H9 (cell line): Measurements from ENCODE around the gene CCL20. TPM values are rescaled to one million over a fixed set of nuclear protein-coding genes. Genes with fewer than 3 reads are reported as not detected.

Experiments used
- DNase-seq: peaks from one replicate; pipeline ENCODE4 v3.0.0-alpha.2; 2017
- H2AFZ ChIP-seq: one replicate; pipeline ENCODE4 v1.6.1; 2013; ENCODE audit warnings: mild to moderate bottlenecking, low read length, control low read depth, moderate library complexity
- H2AK5ac ChIP-seq: 2 replicates; pipeline ENCODE4 v1.6.1; 2013; ENCODE audit warnings: low read length, control low read depth, mixed read lengths; ENCODE audit not compliant: insufficient read length
- H2BK120ac ChIP-seq: one replicate; pipeline ENCODE4 v1.6.1; 2013; ENCODE audit warnings: low read depth, mild to moderate bottlenecking, low read length, control low read depth, inconsistent platforms; ENCODE audit not compliant: poor library complexity, severe bottlenecking
- H2BK12ac ChIP-seq: 2 replicates; pipeline ENCODE4 v1.6.1; 2013; ENCODE audit warnings: low read length, control low read depth, mixed read lengths, low read depth; ENCODE audit not compliant: insufficient read length
- H2BK15ac ChIP-seq: 2 replicates; pipeline ENCODE4 v1.6.1; 2013; ENCODE audit warnings: low read depth, low read length, control low read depth
- H2BK20ac ChIP-seq: one replicate; pipeline ENCODE4 v1.6.1; 2013; ENCODE audit warnings: low read depth, mild to moderate bottlenecking, low read length, control low read depth, inconsistent platforms; ENCODE audit not compliant: poor library complexity, severe bottlenecking
- H2BK5ac ChIP-seq: 2 replicates; pipeline ENCODE4 v1.6.1; 2013; ENCODE audit warnings: low read length, control low read depth, mixed read lengths; ENCODE audit not compliant: insufficient read length
- H3K14ac ChIP-seq: 2 replicates; pipeline ENCODE4 v1.6.1; 2013; ENCODE audit warnings: low read length, control low read depth; ENCODE audit not compliant: insufficient read depth
- H3K18ac ChIP-seq: 2 replicates; pipeline ENCODE4 v1.6.1; 2013; ENCODE audit warnings: low read depth, mild to moderate bottlenecking, mixed read lengths, low read length, control low read depth; ENCODE audit not compliant: insufficient read length
- H3K23ac ChIP-seq: 2 replicates; pipeline ENCODE4 v1.6.1; 2013; ENCODE audit warnings: low read length, control low read depth, mixed read lengths, low read depth; ENCODE audit not compliant: insufficient read length
- H3K23me2 ChIP-seq: 2 replicates; pipeline ENCODE4 v1.6.1; 2013; ENCODE audit warnings: low read depth, mild to moderate bottlenecking, mixed read lengths, low read length, control low read depth; ENCODE audit not compliant: insufficient read length, poor library complexity, severe bottlenecking
- H3K27ac ChIP-seq: 2 replicates; pipeline ENCODE4 v1.5.1; 2013; ENCODE audit warnings: low read length, control low read depth, mixed read lengths, low read depth; ENCODE audit not compliant: insufficient read length
- H3K27me3 ChIP-seq: 2 replicates; pipeline ENCODE4 v1.6.1; 2013; ENCODE audit warnings: low read length, control low read depth, inconsistent platforms; ENCODE audit not compliant: insufficient read depth
- H3K4ac ChIP-seq: 2 replicates; pipeline ENCODE4 v1.6.1; 2013; ENCODE audit warnings: low read depth, mild to moderate bottlenecking, control low read depth, inconsistent platforms, low read length, moderate library complexity
- H3K4me1 ChIP-seq: 2 replicates; pipeline ENCODE4 v1.6.1; 2013; ENCODE audit warnings: low read length, control low read depth, inconsistent platforms; ENCODE audit not compliant: insufficient read depth
- H3K4me2 ChIP-seq: 2 replicates; pipeline ENCODE4 v1.6.1; 2013; ENCODE audit warnings: low read length, control low read depth, mixed read lengths; ENCODE audit not compliant: insufficient read length, insufficient read depth
- H3K56ac ChIP-seq: 2 replicates; pipeline ENCODE4 v1.6.1; 2013; ENCODE audit warnings: low read depth, mild to moderate bottlenecking, mixed read lengths, low read length, control low read depth; ENCODE audit not compliant: insufficient read length
- H3K79me1 ChIP-seq: 2 replicates; pipeline ENCODE4 v1.6.1; 2013; ENCODE audit warnings: low read depth, mild to moderate bottlenecking, moderate library complexity, low read length, control low read depth, inconsistent platforms; ENCODE audit not compliant: insufficient read depth, poor library complexity, severe bottlenecking
- H3K79me2 ChIP-seq: 2 replicates; pipeline ENCODE4 v1.6.1; 2013; ENCODE audit warnings: low read length, control low read depth, inconsistent platforms; ENCODE audit not compliant: insufficient read depth
- H3K9ac ChIP-seq: 2 replicates; pipeline ENCODE4 v1.6.1; 2013; ENCODE audit warnings: low read length, control low read depth, mixed read lengths; ENCODE audit not compliant: insufficient read length; ENCODE audit errors: extremely low read depth
- H3K9me3 ChIP-seq: one replicate; pipeline ENCODE4 v1.6.1; 2013; ENCODE audit warnings: low read depth, low read length, inconsistent platforms; ENCODE audit not compliant: control insufficient read depth
- H3T11ph ChIP-seq: one replicate; pipeline ENCODE4 v1.6.1; 2013; ENCODE audit warnings: mild to moderate bottlenecking, low read length, control low read depth, inconsistent platforms
- H4K20me1 ChIP-seq: one replicate; pipeline ENCODE4 v1.6.1; 2013; ENCODE audit not compliant: control insufficient read depth, insufficient read length, insufficient read depth
- H4K5ac ChIP-seq: 2 replicates; pipeline ENCODE4 v1.6.1; 2013; ENCODE audit warnings: low read depth, mild to moderate bottlenecking, mixed read lengths, low read length, control low read depth; ENCODE audit not compliant: insufficient read length
- H4K8ac ChIP-seq: replicated peaks from 2 replicates; pipeline ENCODE4 v1.6.1; 2013; ENCODE audit warnings: low read length, control low read depth, mixed read lengths, low read depth; ENCODE audit not compliant: insufficient read length
- H4K91ac ChIP-seq: 2 replicates; pipeline ENCODE4 v1.6.1; 2013; ENCODE audit warnings: low read depth, mild to moderate bottlenecking, moderate library complexity, mixed read lengths, low read length, control low read depth; ENCODE audit not compliant: insufficient read length
- H3K27ac Mint-ChIP-seq, 3 experiments: 2 replicates in 2 of 3; 3 replicates in 1 of 3; pipeline ENCODE4 v1.8.0; 2020 to 2021; ENCODE audit warnings: mixed read lengths in 3 of 3, mild to moderate bottlenecking in 1 of 3, moderate library complexity in 1 of 3
- H3K27me3 Mint-ChIP-seq: 2 replicates; pipeline ENCODE4 v1.8.0; 2021; ENCODE audit warnings: low read depth, mild to moderate bottlenecking, moderate library complexity, mixed read lengths
- H3K36me3 Mint-ChIP-seq, 3 experiments: 2 replicates in 2 of 3; 3 replicates in 1 of 3; pipeline ENCODE4 v1.8.0; 2020 to 2021; ENCODE audit warnings: low read depth in 3 of 3, mixed read lengths in 3 of 3; ENCODE audit not compliant: insufficient read depth in 1 of 3
- H3K4me1 Mint-ChIP-seq, 2 experiments: 2 replicates each; pipeline ENCODE4 v1.8.0; 2020; ENCODE audit warnings: mixed read lengths in 2 of 2
- H3K4me3 Mint-ChIP-seq, 2 experiments: 2 replicates in 1 of 2; 3 replicates in 1 of 2; pipeline ENCODE4 v1.8.0; 2020 to 2021; ENCODE audit warnings: mild to moderate bottlenecking in 2 of 2, mixed read lengths in 2 of 2, moderate library complexity in 1 of 2
- H3K9me3 Mint-ChIP-seq, 2 experiments: 2 replicates in 1 of 2; 3 replicates in 1 of 2; pipeline ENCODE4 v1.8.0; 2020; ENCODE audit warnings: mild to moderate bottlenecking in 2 of 2, mixed read lengths in 2 of 2, moderate library complexity in 1 of 2
- WGBS: extraction: QIAGEN DNeasy Blood & Tissue Kit; methylation state at CpG from one replicate; pipeline ENCODE4 v1.1.7; 2013; ENCODE audit warnings: missing lambda C conversion rate, low lambda C conversion rate, mixed read lengths; ENCODE audit not compliant: insufficient read length; ENCODE audit errors: extremely low coverage; 5-methylcytosine and 5-hydroxymethylcytosine counted together
- total RNA-seq: library from RNA; stranded (reverse); gene quantifications from 2 replicates; pipeline ENCODE4 v1.2.1, GENCODE V29; 2021
- TF ChIP-seq, protein P1 (sequence below): fragments of 200-600 bp; sonication (generic); conservative IDR thresholded peaks from 3 replicates; pipeline ENCODE4 v1.8.0; 2021; ENCODE audit warnings: antibody characterized with exemption, mild to moderate bottlenecking

The CCL20 gene
- total RNA-seq, 1 experiment from 2014 or later, result not detected

DNA sequence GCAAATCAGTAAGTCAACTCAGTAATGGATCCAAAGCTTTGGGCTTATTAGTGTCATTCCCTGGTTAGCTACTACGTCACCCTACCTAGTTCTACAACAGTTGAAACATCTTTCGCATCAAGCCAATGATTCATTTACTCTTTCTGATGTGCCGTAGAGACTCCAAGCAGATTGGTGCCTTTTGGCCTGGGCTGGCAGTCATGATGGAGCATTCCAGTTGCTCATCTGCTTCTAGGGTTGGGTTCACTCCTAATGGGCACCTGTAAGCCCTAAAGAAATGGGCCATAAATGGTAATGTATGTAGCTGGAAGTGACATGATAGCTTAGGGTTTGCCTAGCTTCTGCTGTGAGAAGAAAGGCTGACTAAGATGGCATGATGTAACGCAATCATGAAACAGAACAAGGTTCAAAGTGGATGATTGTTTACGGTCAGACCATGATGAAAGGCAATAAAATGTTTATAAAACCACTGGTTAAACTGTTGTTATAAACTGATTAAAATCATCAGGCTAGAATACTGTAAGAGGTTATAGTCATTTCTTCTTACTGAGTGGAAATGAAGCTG, 20.4 kb upstream of the CCL20 start:
- Histone ChIP-seq H3K4ac (no peak overlapping the region), H2BK15ac (no peak overlapping the region), H3K23me2 (no peaks in the 10 kb centered on the region), H4K20me1 (no peaks in the 10 kb centered on the region), H2BK20ac (no peak overlapping the region), H2BK12ac (no peak overlapping the region), H3K79me2 (no peaks in the 10 kb centered on the region), H4K91ac (no peak overlapping the region), H3K4me1 (no peaks in the 10 kb centered on the region), H2BK120ac (no peak overlapping the region), H3K18ac (no peak overlapping the region), H3T11ph (no peak overlapping the region), H3K23ac (no peak overlapping the region), H3K14ac (no peak overlapping the region), H3K9me3 (no peaks in the 10 kb centered on the region), H2BK5ac (no peak overlapping the region), H3K27ac (no peak overlapping the region), H3K9ac (no peak overlapping the region), H2AK5ac (no peak overlapping the region), H3K56ac (no peak overlapping the region), H3K27me3 (no peaks in the 10 kb centered on the region), H4K8ac (no peak overlapping the region), H3K79me1 (no peaks in the 10 kb centered on the region), H2AFZ (no peak overlapping the region), H3K4me2 (no peak overlapping the region), H4K5ac (no peak overlapping the region)
- no CpG with 5 or more reads among the region's 5 CpGs for WGBS
- no peaks in the 10 kb centered on the region for H3K27me3 Mint-ChIP-seq
- no peak overlapping the region for H3K27ac Mint-ChIP-seq
- H3K4me3 Mint-ChIP-seq, result no peak overlapping the region
- no peak for DNase-seq
- no peaks in the 10 kb centered on the region; a peak in 1 of 5 replicates for H3K9me3 Mint-ChIP-seq
- TF ChIP-seq, protein P1, sequence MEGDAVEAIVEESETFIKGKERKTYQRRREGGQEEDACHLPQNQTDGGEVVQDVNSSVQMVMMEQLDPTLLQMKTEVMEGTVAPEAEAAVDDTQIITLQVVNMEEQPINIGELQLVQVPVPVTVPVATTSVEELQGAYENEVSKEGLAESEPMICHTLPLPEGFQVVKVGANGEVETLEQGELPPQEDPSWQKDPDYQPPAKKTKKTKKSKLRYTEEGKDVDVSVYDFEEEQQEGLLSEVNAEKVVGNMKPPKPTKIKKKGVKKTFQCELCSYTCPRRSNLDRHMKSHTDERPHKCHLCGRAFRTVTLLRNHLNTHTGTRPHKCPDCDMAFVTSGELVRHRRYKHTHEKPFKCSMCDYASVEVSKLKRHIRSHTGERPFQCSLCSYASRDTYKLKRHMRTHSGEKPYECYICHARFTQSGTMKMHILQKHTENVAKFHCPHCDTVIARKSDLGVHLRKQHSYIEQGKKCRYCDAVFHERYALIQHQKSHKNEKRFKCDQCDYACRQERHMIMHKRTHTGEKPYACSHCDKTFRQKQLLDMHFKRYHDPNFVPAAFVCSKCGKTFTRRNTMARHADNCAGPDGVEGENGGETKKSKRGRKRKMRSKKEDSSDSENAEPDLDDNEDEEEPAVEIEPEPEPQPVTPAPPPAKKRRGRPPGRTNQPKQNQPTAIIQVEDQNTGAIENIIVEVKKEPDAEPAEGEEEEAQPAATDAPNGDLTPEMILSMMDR, result no peak
- no peaks in the 10 kb centered on the region for H3K36me3 Mint-ChIP-seq
- H3K4me1 Mint-ChIP-seq, result no peaks in the 10 kb centered on the region
